Measurements from ENCODE around the gene AKAP11. TPM values are rescaled to one million over a fixed set of nuclear protein-coding genes. Genes with fewer than 3 reads are reported as not detected.

The AKAP11 gene
- polyA plus RNA-seq, 1 donor from 2014 or later = 20.9 TPM

- Histone ChIP-seq H3K9me2 (ENCODE audit: insufficient read depth, low read length) (no peaks in the 10 kb centered on the region), H3K9ac (ENCODE audit: low read length) (no peak overlapping the region), H3K4me2 (ENCODE audit: low read length) (no peak overlapping the region), H2AFZ (ENCODE audit: low read depth, low read length) (no peak overlapping the region), H3K9me3 (ENCODE audit: low read length) (no peaks in the 10 kb centered on the region), H3K27me3 (ENCODE audit: insufficient read depth, low read depth, low read length) (no peaks in the 10 kb centered on the region), H3K36me3 (ENCODE audit: insufficient read depth, low read length) (no peaks in the 10 kb centered on the region), H4K20me1 (ENCODE audit: insufficient read depth) (no peaks in the 10 kb centered on the region), H3F3A (ENCODE audit: insufficient read depth, low read length, poor library complexity, severe bottlenecking) (no peaks in the 10 kb centered on the region), H3K4me3 (ENCODE audit: low read length) (no peak overlapping the region), H3K79me2 (replicated peaks; ENCODE audit: insufficient read depth, low read length) (no peaks in the 10 kb centered on the region), H3K27ac (ENCODE audit: low read length) (no peak overlapping the region)
- TF ChIP-seq POLR2AphosphoS5 (IDR thresholded peaks at IDR 0.05) (no peak), EZH2 (IDR thresholded peaks at IDR 0.05; ENCODE audit: borderline replicate concordance, insufficient read depth, low read length, poor library complexity, severe bottlenecking) (no peak), TAF1 (IDR thresholded peaks at IDR 0.05; ENCODE audit: low read depth) (no peak), EP300 (conservative IDR thresholded peaks at IDR 0.05; ENCODE audit: poor library complexity, severe bottlenecking) (no peak), CTCF (IDR thresholded peaks at IDR 0.05; ENCODE audit: poor library complexity, severe bottlenecking) (no peak), SMC3 (conservative IDR thresholded peaks at IDR 0.05; ENCODE audit: poor library complexity) (no peak), RAD21 (conservative IDR thresholded peaks at IDR 0.05) (no peak), MXI1 (conservative IDR thresholded peaks at IDR 0.05; ENCODE audit: poor library complexity, severe bottlenecking) (no peak), REST (IDR thresholded peaks at IDR 0.05; ENCODE audit: borderline replicate concordance) (no peak)
Measured at GRCh38 chr13:42370229-42370628, 98.3 kb downstream of the AKAP11 start.

Other genes with a start within 250 kb of the AKAP11 start
- 2.9 and 3.5 TPM in 2 replicates for gene DGKH, start 223.5 kb upstream of the AKAP11 start, polyA plus RNA-seq

Measured in neural cell (in vitro differentiated cells).